ENCODE measurements around the gene NLRP2B.
"Not testable (repeated sequence)": the region's sequence is repeated elsewhere in the genome, so short reads cannot be mapped to it uniquely, and the experiment has no call there.

NLRP2B gene

DNA sequence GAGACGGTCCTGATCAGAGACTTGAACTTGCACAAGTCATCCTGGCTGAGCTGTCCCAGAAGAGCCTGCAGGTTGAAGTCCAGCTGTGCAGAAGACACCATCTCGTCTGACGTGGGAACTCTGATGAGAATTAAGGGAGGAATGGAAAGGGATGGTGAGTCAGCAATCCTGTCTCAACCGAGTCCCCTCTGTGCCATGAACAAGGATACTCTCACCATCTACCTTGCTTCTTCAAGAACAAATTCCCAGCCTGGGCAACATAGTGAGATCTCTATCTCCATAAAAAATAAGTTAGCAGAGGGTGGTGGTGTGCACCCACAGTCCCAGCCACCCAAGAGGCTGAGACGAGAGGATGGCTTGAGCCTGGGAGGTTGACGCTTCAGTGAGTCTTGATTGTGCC lies at the start of gene NLRP2B:
Gene NLRP2B (minus strand): TSS at position 101 of the 400 bp plus-strand sequence.
- DNase-seq (ENCODE audit: low read depth in 2 of 2): no peak

DNA sequence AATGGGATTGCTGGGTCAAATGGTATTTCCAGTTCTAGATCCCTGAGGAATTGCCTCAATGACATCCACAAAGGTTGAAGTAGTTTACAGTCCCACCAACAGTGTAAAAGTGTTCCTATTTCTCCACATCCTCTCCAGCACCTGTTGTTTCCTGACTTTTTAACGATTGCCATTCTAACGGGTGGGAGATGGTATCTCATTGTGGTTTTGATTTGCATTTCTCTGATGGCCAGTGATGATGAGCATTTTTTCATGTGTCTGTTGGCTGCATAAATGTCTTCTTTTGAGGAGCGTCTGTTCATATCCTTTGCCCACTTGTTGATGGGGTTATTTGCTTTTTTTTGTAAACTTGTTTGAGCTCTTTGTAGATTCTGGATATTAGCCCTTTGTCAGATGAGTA lies 45.9 kb upstream of the NLRP2B start:
- not testable (repeated sequence) for DNase-seq (ENCODE audit: low read depth in 2 of 2)

DNA sequence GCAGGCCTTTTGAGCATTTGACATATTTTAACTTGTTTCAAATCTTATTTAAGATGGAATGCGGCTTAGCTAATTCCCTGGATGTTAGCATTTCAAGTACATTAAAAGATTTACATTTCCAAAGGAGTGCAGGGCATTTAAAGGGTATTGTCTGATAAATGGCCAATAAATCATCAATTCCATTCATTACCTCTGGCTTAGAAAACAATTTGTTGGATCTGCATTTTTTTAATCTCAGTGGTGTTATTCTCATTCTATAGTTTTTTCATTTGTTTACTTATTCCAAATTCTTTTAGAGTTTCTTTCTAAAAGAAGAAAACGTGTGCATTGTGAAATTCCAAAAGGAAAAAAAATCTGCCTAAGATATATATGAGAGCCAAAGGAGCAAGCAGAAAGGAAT lies 1.3 kb upstream of the NLRP2B start:
- DNase-seq (ENCODE audit: low read depth in 2 of 2): no peak

DNA sequence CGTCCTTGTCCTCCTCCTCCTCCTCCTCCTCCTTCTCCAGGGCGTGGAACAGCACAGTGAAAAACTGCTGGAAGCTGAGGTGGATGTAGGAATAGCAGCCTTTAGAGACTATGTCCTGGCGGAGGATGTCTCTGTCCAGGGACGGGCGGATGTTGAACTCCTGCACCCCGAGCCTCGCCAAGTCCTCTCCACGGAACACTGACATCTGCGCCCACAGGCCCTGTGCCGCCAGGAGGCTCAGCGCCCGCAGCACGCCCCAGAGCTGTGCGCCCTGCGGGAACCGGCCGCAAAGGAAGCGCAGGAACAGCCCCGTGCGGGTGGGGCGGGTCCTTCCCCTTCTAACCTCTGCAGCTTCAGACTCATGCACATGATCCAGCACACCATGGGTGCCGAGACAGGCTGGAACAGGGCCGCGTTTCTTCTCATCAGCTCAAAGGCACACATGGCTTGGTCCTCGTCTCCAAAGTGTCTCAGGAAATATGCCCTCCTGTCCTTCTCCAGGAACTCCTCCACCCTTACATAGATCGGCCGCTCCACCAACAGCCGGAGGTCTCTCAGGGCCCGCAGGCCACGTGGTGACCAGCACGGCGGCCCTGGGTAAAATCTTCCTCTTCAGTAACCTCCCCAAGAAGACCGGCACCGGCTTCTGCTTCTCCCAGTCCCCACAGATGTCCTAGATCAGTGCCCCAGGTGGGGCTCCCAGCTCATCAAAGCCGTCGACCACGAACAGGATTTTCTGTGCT lies 1.2 kb downstream of the NLRP2B start:
- no peak for DNase-seq (ENCODE audit: low read depth in 2 of 2)

DNA sequence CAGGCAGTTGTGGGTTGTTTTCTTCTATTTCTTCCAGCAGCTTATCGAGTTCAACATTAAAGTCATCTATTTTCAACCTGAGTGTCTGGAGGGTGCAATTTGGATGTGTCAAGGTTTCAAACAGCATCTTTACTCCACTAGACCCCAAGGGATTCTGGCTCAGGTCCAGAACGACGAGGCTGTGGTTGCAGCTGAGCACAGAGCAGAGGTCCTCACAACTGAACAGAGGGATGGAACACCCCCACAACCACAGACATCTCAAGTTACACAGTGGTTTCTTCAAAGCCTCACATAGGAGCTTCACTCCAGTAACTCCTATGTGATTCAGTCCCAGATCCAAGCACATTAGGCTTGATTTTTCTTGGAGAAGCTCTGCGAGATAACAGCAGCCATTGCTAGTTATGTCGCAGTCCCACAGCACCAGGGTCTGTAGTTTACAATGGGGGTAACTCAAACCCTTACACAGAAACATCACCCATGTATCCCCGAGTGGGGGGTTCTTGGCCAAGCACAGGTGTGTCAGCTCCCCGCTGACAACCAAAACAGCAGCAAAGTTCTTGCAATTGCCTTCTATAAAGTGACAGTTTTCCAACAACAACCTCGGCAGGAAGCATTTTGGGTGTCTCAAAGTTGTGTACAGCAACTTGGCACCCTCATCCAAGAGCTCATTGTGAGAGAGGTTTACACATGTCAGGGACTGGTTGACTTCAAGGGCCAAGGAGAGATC lies 2.8 kb downstream of the NLRP2B start:
- DNase-seq (ENCODE audit: low read depth in 2 of 2): no peak

DNA sequence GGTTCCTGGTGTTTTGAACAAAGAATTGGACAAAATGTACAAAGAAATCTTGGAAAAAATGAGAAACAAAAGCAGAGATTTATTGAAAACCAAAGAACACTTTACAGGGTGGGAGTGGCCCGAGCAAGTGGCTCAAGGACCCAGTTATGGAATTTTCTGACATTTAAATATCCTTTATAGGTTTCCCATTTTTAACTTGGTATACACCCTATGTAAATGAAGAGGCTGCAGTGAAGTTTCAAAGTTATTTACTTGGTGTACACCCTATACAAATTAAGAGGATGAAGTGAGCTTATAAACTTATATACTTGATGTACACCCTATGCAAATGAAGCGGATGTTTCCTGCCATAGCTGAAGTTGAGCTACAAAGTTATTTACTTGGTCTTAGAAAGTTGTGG lies 4.7 kb downstream of the NLRP2B start:
- DNase-seq (ENCODE audit: low read depth in 2 of 2): no peak

DNA sequence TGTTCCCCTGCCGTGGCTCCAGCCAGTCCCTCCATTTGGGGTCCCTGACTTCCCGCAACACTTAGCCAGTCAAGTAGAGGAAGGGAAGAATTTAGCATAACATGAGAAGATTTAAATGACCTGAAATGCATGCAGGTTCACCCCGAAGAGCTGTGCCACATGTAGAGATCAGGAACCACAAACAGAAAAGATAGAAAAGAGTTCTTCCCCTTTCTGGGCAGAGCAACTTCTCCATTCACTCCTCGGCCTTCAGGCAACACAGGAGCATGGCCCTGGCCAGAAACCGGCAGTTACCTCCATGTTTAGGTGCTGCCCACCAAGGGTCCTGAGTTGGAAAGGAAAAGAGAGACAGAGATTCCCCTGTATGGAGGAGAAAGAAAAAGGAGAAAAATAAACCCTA lies 5.2 kb downstream of the NLRP2B start:
- no peak for DNase-seq (ENCODE audit: low read depth in 2 of 2)

DNA sequence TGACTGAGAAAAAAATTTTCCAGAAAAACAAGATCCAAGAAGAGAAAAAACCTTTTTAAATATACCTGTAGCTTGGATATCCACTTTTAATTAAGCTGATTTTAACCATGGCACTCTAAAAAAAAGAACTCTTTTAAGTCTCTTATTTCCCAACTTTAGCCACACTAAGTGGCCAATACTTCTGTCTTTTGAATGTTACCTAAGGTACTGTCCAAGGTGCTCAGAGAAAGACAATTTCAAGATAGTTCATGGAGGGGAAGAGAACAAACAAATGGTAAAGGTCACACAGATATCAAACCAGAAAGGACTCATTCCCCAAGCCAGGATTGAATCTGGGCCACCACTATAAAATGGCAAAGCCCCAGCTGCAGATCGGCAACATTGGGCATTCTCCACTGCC lies 10.1 kb downstream of the NLRP2B start:
- DNase-seq (ENCODE audit: low read depth in 2 of 2): no peak

DNA sequence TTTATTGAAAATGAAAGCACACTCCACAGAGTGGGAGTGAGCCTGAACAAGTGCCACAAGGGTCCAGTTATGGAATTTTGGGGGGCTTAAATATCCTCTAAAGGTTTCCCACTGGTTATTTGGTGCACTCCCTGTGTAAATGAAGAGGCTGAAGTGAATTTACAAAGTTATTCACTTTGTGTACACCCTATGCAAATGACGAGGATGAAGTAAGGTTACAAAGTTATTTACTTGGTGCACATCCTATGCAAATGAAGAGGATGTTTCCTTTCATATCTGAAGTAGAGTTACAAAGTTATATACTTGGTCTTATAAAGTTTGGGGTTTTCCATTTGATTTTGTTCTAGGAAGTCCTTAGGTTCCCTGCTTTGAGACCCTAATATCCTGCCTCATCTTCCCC lies 13.1 kb downstream of the NLRP2B start:
- DNase-seq (ENCODE audit: low read depth in 2 of 2): no peak

DNA sequence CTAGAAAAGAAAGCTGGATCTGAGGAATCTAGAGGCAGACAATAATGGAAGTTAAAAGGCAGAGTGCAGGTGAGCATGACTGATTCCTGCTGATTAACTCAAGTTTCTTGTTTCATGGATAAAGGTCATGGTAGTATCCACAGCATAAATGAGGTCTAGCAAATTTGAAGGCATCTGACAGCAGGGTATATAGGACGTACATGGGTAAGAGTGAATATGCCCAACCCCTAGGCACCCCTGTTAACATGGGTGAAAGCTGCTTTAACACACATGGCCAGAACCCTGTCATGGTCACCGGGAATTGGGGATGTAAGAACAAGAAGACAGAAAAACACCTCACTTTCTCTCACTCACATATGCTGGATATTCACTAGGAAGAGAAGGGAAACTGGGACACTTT lies 25.0 kb downstream of the NLRP2B start:
- DNase-seq (ENCODE audit: low read depth in 2 of 2): no peak

DNA sequence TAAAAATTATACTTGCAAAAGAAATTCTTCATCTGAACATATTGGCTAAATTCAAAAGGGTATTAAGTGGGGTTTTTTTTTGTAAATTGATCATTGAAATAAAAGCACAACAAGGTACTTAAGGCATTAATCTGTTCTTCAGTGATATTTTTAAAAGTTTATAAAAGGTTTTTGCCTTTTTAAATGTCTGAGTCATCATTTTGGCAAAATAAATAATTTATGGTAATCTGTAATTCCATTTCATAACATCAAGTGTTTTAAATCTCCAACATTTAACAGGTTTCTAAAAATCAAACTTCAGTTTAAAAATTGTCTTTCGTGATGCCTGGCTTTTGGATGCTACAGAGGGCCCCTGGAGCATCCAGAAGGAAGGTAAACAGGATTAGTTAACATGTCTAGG lies 27.4 kb downstream of the NLRP2B start:
- no peak for DNase-seq (ENCODE audit: low read depth in 2 of 2)

DNA sequence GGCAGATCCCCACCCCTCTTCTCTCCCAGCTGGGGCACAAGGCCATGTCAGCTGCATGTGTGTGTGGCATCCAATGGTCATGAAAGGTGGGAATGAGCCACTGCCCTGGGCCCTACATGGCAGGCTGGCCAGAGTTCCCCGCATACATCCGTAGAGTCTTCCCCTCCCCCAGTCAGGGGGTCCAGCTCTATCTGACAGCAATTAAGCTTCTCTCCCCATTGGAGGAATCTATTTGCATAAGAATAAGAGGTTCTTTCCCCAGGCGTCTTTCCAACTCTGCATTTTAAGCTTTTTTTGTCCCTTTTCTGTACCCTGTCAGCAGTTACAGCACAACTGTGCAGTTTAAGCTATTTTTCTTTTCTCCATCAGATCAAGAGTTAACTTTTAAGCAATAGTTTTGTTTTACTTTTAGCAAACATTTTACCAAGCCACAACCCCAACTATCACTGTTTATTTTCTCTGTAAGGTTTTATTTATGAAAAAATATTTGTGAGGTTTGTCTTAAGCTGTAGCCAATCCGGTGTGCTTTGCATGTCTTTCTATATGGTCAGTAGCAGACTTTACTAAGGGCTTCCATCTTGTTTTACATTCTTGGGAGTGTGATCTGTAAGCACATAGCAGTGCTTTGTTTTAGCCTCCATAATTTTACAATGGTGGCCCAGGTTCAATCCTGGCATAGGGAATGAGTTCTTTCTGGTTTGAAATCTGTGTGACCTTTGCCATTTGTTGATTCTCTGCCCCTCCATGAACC lies 28.7 kb downstream of the NLRP2B start:
- no peak for DNase-seq (ENCODE audit: low read depth in 2 of 2)

DNA sequence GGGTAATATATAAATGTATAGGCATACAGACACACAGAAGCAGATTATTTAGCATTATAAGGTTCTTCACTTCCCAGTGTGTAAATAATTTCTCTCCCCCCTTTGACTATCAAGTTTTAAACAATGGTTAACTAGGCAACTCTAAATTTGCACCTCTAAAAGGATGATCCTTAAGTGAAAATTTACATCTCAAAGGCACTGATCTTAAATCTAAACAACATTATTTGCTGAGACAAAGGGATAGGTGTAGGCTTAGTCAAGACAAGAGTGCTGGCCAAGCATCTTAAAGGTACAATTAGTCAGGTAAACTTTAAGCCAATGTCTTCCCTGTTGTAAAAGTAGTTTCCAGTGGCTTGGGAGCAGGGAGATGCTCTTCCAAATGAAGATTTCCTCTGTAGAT lies 33.0 kb downstream of the NLRP2B start:
- no peak for DNase-seq (ENCODE audit: low read depth in 2 of 2)

DNA sequence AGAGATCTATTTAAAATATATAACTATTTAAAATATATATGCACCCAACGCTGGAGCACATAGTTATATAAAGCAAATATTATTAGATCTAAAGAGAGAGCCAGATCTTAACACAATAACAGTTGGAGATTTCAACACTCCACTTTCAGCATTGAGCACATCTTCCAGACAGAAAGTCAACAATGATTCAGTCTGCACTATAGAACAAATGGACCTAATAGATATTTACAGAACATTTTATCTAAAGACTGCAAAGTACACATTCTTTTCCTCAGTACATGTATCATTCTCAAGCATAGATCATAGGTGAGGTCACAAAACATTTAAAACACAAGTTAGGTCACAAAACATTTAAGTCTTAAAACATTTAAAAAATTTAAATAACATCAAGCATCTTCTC lies 36.4 kb downstream of the NLRP2B start:
- DNase-seq (ENCODE audit: low read depth in 2 of 2): no peak

DNA sequence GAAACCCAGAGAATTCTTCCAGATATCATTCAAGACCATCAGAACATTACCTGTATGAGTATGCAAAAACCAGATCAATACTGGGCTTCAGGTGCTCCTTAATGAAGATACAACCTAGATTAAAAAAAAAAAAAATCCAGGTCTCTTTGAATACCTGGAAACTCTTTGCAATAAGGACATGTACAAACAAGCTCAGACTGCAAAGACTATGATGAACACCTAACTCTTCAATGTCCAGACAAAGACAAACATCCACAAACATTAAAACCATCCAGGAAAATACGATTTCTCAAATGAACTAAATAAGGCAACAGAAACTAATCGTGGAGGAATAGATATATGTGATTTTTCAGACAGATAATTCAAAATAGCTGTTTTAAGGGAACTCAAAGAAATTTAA lies 38.7 kb downstream of the NLRP2B start:
- no peak for DNase-seq (ENCODE audit: low read depth in 2 of 2)

DNA sequence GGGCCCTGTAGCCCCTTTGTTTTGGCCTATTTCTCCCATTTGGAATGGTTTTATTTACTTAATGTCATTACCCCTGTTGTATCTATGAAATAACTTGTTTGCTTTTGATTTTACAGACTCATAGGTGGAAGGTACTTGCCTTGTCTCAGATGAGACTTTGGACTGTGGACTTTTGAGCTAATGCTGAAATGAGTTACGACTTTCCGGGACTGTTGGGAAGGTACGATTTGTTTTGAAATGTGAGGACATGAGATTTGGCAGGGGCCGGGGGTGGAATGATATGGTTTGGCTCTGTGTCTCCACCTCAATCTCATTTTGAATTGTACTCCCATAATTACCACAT lies 39.4 kb downstream of the NLRP2B start:
- DNase-seq (ENCODE audit: low read depth in 2 of 2): no peak

DNA sequence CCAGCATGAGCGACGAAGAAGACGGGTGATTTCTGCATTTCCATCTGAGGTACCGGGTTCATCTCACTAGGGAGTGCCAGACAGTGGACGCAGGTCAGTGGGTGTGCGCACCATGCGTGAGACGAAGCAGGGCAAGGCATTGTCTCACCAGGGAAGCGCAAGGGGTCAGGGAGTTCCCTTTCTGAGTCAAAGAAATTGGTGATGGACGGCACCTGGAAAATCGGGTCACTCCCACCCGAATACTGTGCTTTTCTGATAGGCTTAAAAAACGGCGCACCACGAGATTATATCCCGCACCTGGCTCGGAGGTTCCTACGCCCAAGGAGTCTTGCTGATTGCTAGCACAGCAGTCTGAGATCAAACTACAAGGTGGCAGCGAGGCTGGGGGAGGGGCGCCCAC lies 50.6 kb downstream of the NLRP2B start:
- not testable (repeated sequence) for DNase-seq (ENCODE audit: low read depth in 2 of 2)

Measured in stimulated activated CD4-positive, alpha-beta T cell treated with anti-CD3 and anti-CD28 coated beads, Interleukin-1b, Interleukin-23, amount 100 ng/mL, for 1 hour (primary cell).